ENCODE data around the gene PAXX. TPM values are rescaled to one million over a fixed set of nuclear protein-coding genes. Genes with fewer than 3 reads are reported as not detected.

PAXX gene
- total RNA-seq, 1 donor from 2014 or later = 34.4 TPM

GRCh38 chr9:136972743-136973142 is 19.5 kb upstream of the PAXX start:
- Mint-ChIP-seq H3K4me3 (ENCODE audit: unreplicated experiment) (no peak overlapping the region), H3K36me3 (ENCODE audit: low read depth) (no peaks in the 10 kb centered on the region)

DNA sequence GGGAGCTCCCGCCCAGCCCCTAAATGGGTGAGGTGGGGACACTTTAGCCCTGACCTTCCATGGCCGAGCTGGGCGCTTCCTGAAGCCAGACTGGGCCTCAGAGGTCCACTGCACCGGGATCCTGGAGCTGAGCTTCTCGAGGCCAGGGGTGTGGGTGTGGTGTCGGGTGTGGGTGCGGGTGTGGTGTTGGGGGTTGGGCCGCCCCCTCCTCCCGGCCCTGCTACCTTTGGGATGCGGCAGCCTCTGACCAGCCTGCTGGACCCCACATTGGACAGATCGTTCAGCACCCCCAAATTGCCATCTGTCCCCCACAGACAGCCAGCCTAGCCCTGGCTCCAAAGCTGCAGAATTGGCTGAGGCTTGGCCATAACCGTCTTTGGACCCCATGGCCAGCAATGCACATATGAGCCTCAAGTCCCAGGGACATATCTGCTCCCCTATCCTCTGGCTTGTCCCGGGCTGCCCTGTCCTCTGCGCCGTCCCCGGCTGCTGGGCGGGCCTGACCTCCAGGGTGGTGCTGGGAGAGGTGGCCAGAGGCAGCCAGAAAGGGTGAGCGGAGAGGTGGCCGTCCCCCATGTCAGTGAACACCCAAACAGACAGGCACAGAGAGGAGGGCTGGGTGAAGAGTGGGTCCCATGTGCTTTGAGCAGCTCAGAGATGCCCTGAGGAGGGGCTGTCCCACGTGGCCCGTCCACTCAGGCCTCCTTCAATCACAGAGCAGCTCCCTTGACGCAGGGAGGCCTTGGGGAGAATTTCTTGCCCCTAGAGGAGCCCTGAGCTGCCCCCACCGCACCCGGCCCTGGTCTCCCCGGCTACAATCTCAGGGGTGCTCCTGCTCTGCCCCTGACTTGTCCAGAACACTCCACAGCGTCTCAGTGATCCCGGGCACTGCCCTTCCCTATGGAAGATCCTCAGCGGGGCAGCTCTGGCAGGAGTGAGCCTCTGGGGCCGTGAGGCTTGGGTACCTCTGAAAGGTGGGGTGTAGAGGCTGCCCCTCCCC is 18.3 kb upstream of the PAXX start:
- TF ChIP-seq CTCF (IDR thresholded peaks at IDR 0.05) = no peak
- no peak overlapping the region for H3K27ac Mint-ChIP-seq (ENCODE audit: unreplicated experiment)

More at GRCh38 chr9:136972743-136973142, 19.5 kb upstream of the PAXX start:
- H3K27ac Mint-ChIP-seq (ENCODE audit: unreplicated experiment) = no peak overlapping the region
- H3K27me3 Mint-ChIP-seq (ENCODE audit: low read depth) = no peaks in the 10 kb centered on the region
- TF ChIP-seq CTCF (IDR thresholded peaks at IDR 0.05) = no peak
- H3K9me3 Mint-ChIP-seq (ENCODE audit: low read depth) = no peaks in the 10 kb centered on the region
- no peak for DNase-seq (ENCODE audit: low spot score)
- peaks cover 15% of the 10 kb centered on the region for H3K4me1 Mint-ChIP-seq (ENCODE audit: low read depth)

DNA sequence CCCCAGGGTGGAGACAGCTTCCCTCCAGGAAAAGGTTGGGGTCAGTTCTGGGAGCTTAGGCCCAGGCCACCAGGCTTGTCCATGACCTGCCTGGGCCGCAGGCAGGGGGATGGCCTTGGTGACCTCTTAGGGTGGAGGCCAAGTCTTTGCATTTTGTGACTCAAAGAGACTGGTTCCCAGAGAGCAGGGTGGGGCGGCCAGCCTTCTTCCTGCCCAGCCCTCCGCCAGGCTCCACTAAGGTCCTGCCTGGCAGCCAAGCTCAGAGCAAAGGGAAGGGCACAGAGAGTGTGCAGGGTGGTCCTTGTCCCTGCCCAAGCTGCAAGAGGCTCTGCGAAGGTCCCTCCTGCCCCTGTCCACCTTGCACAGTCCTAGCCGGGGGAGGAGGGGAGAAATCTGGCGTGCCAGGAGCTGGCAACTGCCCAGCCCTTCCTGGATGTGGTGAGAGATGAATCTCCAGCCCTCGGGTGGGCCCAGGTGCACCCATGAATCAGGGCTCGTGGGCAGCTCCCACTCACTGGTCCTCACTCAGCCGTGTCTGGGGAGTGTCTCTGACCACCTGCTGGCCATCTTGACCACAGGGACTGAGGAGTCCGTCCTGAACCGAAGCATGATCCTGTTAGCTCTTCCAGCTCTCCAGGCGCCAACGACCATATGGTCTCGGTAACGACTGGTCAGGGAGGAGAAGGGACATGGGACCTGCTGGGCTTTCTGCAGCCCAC is 17.2 kb upstream of the PAXX start:
- no peak for TF ChIP-seq CTCF (IDR thresholded peaks at IDR 0.05)
- Mint-ChIP-seq H3K4me3 (ENCODE audit: unreplicated experiment) (no peak overlapping the region), H3K9me3 (ENCODE audit: low read depth) (no peaks in the 10 kb centered on the region), H3K4me1 (ENCODE audit: low read depth) (peaks cover 15% of the 10 kb centered on the region), H3K36me3 (ENCODE audit: low read depth) (no peaks in the 10 kb centered on the region), H3K27me3 (ENCODE audit: low read depth) (no peaks in the 10 kb centered on the region), H3K27ac (ENCODE audit: unreplicated experiment) (no peak overlapping the region)
- no peak for DNase-seq (ENCODE audit: low spot score)

More for the DNA sequence above, 18.3 kb upstream of the PAXX start:
- Mint-ChIP-seq H3K4me3 (ENCODE audit: unreplicated experiment) (no peak overlapping the region), H3K27me3 (ENCODE audit: low read depth) (no peaks in the 10 kb centered on the region), H3K36me3 (ENCODE audit: low read depth) (no peaks in the 10 kb centered on the region), H3K9me3 (ENCODE audit: low read depth) (no peaks in the 10 kb centered on the region), H3K4me1 (ENCODE audit: low read depth) (peaks cover 15% of the 10 kb centered on the region)
- DNase-seq (ENCODE audit: low spot score) = no peak

DNA sequence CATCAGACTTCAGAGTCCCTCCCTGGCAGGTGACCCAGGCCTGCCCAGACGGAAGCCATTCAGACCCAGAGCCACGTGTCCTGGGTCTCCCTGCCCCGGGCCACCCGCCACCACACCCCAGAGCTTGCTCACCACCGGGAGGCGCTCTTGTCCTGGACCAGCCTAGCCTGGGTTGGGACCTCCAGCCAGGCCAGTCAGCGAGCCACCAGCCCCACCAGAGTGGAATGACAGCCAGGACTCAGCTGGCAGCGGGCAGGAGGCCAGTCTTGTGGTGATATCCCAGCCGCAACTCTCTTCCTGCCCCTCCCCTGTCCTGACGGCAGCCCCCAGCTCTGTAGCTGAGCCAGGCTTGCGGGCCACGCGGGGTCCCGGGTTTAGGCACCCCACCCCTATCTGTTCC is 16.6 kb upstream of the PAXX start:
- Mint-ChIP-seq H3K27ac (ENCODE audit: unreplicated experiment) (no peak overlapping the region), H3K9me3 (ENCODE audit: low read depth) (no peaks in the 10 kb centered on the region), H3K4me1 (ENCODE audit: low read depth) (peaks cover 15% of the 10 kb centered on the region), H3K4me3 (ENCODE audit: unreplicated experiment) (no peak overlapping the region), H3K36me3 (ENCODE audit: low read depth) (no peaks in the 10 kb centered on the region), H3K27me3 (ENCODE audit: low read depth) (no peaks in the 10 kb centered on the region)
- no peak for DNase-seq (ENCODE audit: low spot score)
- peak; percentile 46 for TF ChIP-seq CTCF (IDR thresholded peaks at IDR 0.05)

GRCh38 chr9:136977223-136977622 is 15.0 kb upstream of the PAXX start, which contains the start of gene PTGDS:
PTGDS (plus strand) TSS chr9:136977504; CDS start chr9:136977579, 75 bp downstream.
- Mint-ChIP-seq H3K9me3 (ENCODE audit: low read depth) (no peaks in the 10 kb centered on the region), H3K36me3 (ENCODE audit: low read depth) (no peaks in the 10 kb centered on the region), H3K4me3 (ENCODE audit: unreplicated experiment) (peak within 1 kb of the TSS; percentile 68), H3K4me1 (ENCODE audit: low read depth) (peaks cover 15% of the 10 kb centered on the region), H3K27me3 (ENCODE audit: low read depth) (no peaks in the 10 kb centered on the region), H3K27ac (ENCODE audit: unreplicated experiment) (no peak within 1 kb of the TSS)
- TF ChIP-seq CTCF (IDR thresholded peaks at IDR 0.05) = no peak
- no peak for DNase-seq (ENCODE audit: low spot score)
